ENCODE measurements around the gene KCNMA1. TPM values are rescaled to one million over a fixed set of nuclear protein-coding genes. Genes with fewer than 3 reads are reported as not detected.

The KCNMA1 gene
- total and polyA plus RNA-seq, 9 of the 15 experiments (the other 6 are each of a cell fraction or from before 2014, with no cell fraction given): 0.01 to 0.95 (median 0.15) TPM; not detected in 4

GRCh38 chr10:77614778-77615625, 22.6 kb downstream of the KCNMA1 start:
- 1% methylated on average over 6 of the region's 6 CpGs for WGBS (ENCODE audit: insufficient coverage, low coverage, missing lambda C conversion rate)
- H3K36me3 ChIP-seq (ENCODE audit: control insufficient read depth, insufficient read depth, low read length): no peaks in the 10 kb centered on the region
- no peak for DNase-seq (ENCODE audit: extremely low read depth in 1 of 4, low spot score in 3 of 4)
- no peak overlapping the region for H3K9ac ChIP-seq (ENCODE audit: insufficient read depth in 1 of 2, low read depth in 2 of 2, low read length in 2 of 2)
- ChIA-PET POLR2A (interaction anchor here (2.3 kb wide), 1 partner anchor 13 kb away, joined by 7 read pairs; no protein-coding TSS in a partner anchor), CTCF (ENCODE audit: low intra/inter-chr PET ratio) (no interaction called here)
- no peaks in the 10 kb centered on the region for H3K79me2 ChIP-seq (ENCODE audit: control insufficient read depth, insufficient read depth, low read length)
- intact Hi-C loops (cut with micrococcal nuclease): no loop called here
- H3K9me1 ChIP-seq (ENCODE audit: control insufficient read depth, insufficient read depth, low read length): no peaks in the 10 kb centered on the region
- FAIRE-seq: no peak
- no peaks in the 10 kb centered on the region for H3K4me1 ChIP-seq (replicated peaks in 1 of 2; ENCODE audit: control insufficient read depth in 2 of 2, insufficient read depth in 2 of 2, low read length in 2 of 2)
- no peaks in the 10 kb centered on the region for H3K9me3 ChIP-seq (replicated peaks; ENCODE audit: control insufficient read depth, insufficient read depth, low read depth, low read length)
- no peak for ATAC-seq
- H2AFZ ChIP-seq (ENCODE audit: low read depth, low read length): no peak overlapping the region
- no peak overlapping the region for H3K27ac ChIP-seq (ENCODE audit: extremely low read depth, low read depth, low read length)
- BruUV-seq (replicated peaks): no TSS peak
- no peak overlapping the region for H3K4me3 ChIP-seq
- in situ Hi-C loops (cut with MboI): no loop called here
- H4K20me1 ChIP-seq (replicated peaks; ENCODE audit: control insufficient read depth, insufficient read depth, low read length): peaks cover 3% of the 10 kb centered on the region
- H3K27me3 ChIP-seq (ENCODE audit: control insufficient read depth in 2 of 2, insufficient read depth in 2 of 2, low read length in 2 of 2): peaks cover 0 to 22% of the 10 kb centered on the region in 2 experiments; a peak in 2 of 5 replicates
- no peak overlapping the region for H3K4me2 ChIP-seq (ENCODE audit: insufficient read depth, low read length)
- TF ChIP-seq L3MBTL2 (IDR thresholded peaks at IDR 0.05) (no peak), E2F6 (IDR thresholded peaks at IDR 0.05; ENCODE audit: borderline replicate concordance in 1 of 2, extremely low read depth in 1 of 2, insufficient read depth in 1 of 2, insufficient read length in 1 of 2, low read depth in 1 of 2, low read length in 1 of 2, poor library complexity in 1 of 2, severe bottlenecking in 1 of 2) (no peak), ZHX1 (conservative IDR thresholded peaks at IDR 0.05; ENCODE audit: low read length) (no peak), SUPT5H (IDR thresholded peaks at IDR 0.05) (no peak), ZNF589 (CRISPR knock-in tag; IDR thresholded peaks at IDR 0.05; ENCODE audit: low read depth) (no peak), ZNF316 (IDR thresholded peaks at IDR 0.05) (no peak), SFPQ (IDR thresholded peaks at IDR 0.05; ENCODE audit: low read depth, low read length) (no peak), KAT7 (CRISPR knock-in tag; IDR thresholded peaks at IDR 0.05; ENCODE audit: borderline replicate concordance) (no peak), ZNF518B (CRISPR knock-in tag; IDR thresholded peaks at IDR 0.05) (no peak)
